IPS DF 4.7 (cell line): Measurements from ENCODE around the gene MRPL4.
"Not testable (repeated sequence)": the region's sequence is repeated elsewhere in the genome, so short reads cannot be mapped to it uniquely, and the experiment has no call there.

Source experiments
- DNase-seq: peaks from one replicate; pipeline ENCODE4 v3.0.0-alpha.2; 2013; ENCODE audit warnings: low spot score; ENCODE audit errors: extremely low read depth

MRPL4 gene

DNA sequence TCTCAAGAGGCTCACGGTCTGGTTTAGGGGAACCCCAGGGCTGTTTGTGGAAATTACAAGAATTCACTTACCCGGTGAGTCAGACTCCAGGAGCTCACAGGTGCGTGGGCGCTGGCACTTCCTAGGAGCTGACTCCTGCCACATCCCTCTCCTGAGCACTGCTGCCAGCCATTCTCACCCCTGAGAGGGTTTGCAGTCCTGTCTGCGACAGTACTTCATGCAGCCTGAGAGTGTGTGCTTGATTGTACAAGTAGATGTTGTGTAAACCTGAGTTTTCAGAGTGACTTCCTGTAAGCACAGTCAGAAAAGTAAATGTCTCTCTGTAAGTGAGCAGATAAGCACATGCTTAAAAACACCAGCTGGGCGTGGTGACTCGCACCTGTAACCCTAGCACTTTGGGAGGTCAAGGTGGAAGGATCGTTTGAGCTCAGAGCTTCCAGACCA, 8.1 kb downstream of the MRPL4 start:
- no peak for DNase-seq

DNA sequence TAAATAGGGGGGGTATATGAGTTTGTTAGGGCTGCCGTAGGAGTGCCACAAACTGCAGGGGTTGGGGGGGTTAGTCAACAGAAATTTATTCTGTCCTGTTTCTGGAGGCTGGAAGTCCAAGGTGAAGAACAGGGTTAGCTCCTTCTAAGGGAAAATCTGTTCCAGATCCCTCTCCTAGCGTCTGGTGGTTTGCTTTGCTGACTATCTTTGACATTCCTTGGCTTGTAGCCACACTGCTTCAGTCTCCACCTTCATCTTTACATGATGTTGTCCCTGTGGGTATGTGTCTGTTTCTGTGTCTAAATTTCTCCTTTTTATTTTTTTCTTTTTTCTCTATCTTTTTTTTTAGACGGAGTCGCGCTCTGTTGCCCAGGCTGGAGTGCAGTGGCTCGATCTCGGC, 10.8 kb downstream of the MRPL4 start:
- DNase-seq = no peak

DNA sequence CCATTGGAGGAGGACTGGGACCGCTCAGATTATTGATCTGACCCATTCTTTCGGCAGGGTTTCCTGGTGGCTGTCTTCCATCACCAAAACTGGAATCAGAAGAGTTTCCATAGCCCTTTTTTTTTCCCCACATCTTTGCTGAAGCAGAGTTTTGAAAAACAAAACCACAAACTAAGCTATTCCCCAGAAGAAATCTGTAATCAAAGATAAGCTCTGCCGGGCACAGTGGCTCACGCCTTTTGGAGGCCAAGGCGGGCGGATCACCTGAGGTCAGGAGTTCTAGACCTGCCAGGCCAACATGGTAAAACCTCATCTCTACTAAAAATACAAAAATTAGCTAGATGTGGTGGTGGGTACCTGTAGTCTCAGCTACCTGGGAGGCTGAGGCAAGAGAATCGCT, 14.7 kb downstream of the MRPL4 start:
- DNase-seq = no peak

DNA sequence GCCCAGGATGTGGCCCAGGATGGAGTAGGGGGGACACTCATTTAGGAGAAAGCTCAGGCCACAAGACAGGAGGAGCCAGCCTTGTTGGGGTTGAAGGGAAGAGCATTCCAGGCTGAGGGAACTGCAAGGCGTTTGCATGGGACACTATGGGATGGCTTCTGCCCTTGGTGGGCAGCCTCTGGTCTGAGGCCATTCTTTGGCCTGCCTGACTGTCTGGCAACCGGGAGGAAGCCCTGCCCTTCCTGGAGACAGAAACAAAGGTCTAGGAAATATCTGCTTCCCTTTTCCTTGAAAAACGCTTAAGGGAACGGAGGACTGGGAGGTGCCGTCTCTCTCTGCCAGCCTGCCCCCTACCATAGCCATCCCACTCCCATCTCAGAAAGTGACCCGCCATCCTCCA, 16.1 kb downstream of the MRPL4 start:
- DNase-seq = no peak

DNA sequence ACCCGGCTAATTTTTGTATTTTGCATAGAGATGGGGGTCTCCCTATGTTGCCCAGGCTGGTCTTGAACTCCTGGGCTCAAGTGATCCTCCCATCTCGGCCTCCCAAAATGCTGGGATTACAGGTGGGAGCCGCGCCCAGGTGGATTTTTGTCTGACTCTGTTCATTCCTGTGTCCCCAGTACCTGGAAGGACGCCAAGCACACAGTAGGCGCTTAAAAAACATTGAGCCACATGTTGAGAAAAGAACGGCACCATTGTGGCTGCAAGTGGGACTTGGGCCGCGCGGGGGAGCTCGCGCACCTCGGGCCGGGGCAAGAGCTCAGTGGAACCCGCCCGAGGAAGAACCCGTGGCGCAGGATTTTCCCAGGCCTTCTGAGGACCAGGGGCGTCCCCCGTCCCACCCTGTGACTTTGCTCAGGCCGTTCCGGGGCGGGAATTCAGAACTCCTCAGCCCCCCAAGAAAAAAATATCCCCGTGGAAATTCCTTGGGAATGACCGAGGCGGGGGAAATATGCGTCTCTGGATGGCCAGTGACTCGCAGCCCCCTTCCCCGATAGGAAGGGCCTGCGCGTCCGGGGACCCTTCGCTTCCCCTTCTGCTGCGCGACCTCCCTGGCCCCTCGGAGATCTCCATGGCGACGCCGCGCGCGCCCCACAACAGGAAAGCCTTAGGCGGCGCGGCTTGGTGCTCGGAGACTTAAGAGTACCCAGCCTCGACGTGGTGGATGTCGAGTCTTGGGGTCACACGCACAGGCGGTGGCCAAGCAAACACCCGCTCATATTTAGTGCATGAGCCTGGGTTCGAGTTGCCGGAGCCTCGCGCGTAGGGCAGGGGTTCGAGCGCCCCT, 17.5 kb downstream of the MRPL4 start:
- no peak for DNase-seq

DNA sequence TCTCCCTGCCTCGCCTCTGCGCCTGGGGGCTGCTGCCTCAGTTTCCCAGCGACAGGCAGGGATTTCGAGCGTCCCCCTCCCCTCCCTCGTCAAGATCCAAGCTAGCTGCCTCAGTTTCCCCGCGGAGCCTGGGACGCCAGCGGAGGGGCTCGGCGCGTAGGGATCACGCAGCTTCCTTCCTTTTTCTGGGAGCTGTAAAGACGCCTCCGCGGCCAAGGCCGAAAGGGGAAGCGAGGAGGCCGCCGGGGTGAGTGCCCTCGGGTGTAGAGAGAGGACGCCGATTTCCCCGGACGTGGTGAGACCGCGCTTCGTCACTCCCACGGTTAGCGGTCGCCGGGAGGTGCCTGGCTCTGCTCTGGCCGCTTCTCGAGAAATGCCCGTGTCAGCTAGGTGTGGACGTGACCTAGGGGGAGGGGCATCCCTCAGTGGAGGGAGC, 18.2 kb downstream of the MRPL4 start:
- DNase-seq = no peak

DNA sequence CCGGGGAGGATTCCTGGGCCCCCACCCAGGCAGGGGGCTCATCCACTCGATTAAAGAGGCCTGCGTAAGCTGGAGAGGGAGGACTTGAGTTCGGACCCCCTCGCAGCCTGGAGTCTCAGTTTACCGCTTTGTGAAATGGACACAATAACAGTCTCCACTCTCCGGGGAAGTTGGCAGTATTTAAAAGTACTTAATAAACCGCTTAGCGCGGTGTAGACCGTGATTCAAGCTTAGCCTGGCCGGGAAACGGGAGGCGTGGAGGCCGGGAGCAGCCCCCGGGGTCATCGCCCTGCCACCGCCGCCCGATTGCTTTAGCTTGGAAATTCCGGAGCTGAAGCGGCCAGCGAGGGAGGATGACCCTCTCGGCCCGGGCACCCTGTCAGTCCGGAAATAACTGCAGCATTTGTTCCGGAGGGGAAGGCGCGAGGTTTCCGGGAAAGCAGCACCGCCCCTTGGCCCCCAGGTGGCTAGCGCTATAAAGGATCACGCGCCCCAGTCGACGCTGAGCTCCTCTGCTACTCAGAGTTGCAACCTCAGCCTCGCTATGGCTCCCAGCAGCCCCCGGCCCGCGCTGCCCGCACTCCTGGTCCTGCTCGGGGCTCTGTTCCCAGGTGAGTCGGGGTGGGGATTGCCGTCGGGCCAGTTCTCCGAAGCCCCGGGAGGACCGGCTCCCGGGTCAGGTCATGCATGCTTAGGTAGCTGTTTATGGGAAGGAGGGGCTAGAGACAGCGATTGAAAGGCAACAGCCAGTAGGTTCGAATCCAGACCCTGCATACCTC, 18.8 kb downstream of the MRPL4 start, which contains the start of gene ICAM1:
TSS of gene ICAM1 (plus strand) at position 505 of the 779 bp plus-strand sequence. CDS start at position 545, 40 bp downstream.
- no peak for DNase-seq

DNA sequence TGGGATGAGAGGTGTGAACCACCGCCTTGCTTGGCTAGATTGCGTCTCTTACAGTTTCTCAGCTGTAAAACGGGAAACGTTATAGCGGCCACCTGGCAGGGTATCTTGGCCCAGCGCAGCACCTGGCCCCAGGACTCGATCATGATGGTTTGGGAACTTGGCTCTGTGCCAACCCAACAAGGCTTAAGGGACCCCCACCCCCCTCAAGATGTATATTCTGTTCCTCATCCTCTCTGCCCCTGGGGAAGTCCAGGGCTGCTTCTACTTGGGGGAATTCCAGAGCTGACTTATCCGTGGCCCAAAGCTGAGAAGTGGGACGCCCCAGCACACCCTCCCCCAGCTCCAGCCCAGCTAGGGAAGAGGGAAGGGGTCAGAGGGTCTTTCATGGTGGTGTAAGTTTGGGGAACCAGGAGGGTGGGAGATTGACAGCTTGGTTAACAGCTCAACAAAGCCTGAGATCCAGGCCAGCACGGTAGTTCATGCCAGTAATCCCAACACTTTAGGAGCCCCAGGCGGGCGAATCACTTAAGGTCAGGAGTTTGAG, 19.6 kb downstream of the MRPL4 start:
- no peak for DNase-seq

DNA sequence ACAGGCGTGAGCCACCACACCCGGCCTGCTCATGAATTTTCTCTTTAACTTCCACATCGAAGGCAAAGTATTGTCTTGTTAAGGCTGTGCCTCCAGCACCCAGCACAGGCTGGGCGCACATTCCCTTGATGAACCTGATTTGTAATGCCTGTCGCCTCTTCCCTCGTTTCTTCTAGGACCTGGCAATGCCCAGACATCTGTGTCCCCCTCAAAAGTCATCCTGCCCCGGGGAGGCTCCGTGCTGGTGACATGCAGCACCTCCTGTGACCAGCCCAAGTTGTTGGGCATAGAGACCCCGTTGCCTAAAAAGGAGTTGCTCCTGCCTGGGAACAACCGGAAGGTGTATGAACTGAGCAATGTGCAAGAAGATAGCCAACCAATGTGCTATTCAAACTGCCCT, 22.6 kb downstream of the MRPL4 start:
- DNase-seq = no peak

DNA sequence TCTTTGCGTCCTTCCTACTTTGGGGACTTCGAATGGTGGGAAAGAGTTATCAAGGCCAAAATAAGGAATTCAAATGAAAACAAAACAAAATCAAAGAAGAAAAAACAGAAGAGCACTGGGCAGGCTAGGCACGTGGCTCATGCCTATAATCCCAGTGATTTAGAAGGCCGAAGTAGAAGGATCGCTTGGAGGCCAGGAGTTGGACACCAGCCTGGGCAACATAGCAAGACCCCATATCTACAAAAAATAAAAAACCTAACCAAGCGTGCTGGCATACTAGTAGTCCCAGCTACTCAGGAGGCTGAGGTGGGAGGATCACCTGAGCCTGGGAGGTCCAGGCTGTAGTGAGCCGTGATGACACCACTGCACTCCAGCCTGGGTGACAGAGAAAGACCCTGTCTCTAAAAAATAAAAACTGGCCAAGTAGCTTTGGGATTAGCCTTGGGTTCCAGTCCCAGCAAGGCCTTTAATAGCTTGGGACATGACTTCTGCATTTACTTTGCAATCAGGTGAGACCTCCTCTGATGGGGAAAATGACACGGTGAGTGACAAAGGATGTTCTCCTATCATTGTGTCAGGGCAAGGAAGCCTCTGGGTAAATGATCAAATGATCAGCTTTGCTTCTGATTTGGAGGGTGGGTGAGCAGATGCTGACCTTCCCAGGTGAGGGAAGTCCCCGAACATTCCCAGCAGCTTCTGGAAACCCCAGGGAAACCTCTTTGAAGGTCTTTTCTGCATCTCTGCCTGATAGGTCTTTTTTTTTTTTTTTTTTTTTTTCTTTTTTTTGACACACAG, 26.0 kb downstream of the MRPL4 start:
- no peak for DNase-seq

DNA sequence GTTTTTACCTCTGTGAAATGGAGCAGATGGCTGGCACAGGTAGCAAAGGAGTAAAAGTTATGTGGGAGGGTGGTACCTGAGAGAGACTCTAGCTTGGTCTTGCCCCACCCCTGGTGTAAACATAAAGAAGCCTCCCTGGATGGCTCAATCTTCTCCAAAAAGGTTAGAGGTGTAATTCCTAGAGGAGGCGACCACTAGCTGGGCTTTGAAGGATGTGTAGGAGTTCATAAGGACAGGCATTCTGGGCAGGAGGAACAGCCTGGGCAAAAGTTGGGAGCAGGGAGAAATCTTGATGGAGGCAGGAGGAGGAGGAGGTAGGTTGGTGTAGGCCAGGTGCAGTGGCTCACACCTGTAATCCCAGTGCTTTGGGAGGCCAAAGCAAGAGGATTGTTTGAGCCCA, 26.9 kb downstream of the MRPL4 start:
- DNase-seq = no peak

DNA sequence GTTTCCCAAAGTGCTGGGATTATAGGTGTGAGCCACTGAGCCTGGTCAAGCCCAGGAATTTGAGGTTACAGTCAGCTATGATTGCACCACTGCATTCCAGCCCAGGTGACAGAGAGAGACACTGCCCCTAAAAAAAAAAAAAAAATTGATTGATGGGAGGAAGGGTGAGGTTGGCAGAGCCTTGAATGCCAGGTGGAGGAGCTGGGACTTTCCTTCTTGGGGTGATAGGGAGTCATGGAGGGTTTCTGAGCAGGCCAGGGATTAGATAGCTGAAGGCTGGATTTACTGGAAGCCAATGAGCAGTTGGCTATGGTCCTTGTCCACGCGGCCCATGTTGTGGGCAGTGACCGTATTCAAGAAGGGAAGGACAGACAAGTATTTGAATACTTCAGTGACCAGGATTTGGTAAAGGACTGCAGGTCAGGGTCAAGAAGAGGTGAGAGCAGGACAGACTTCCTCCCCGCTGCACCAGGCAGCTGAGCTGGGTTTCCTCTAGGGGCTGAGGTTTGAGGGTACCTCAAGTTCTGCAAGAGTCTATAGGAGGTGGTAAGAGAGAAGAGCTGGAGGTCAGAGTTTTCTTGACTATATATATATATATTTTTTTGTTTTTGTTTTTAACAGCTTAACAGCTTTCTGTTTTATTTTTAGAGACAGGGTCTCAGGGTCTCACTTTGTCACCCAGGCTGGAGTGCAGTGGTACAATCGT, 27.9 kb downstream of the MRPL4 start:
- no peak for DNase-seq

DNA sequence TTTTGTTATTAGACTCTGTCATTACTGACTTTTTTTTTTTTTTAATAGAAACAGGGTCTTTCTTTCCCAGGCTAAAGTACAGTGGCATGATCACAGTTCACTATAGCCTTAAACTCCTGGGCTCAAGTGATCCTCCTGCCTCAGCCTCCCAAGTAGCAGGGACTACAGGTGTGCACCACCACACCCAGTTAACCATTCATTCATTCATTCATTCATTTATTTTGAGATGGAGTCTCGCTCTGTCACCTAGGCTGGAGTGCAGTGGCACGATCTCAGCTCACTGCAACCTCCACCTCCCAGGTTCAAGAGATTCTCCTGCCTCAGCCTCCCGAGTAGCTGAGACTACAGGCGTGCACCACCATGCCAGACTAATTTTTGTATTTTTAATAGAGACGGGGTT, 30.0 kb downstream of the MRPL4 start:
- not testable (repeated sequence) for DNase-seq

DNA sequence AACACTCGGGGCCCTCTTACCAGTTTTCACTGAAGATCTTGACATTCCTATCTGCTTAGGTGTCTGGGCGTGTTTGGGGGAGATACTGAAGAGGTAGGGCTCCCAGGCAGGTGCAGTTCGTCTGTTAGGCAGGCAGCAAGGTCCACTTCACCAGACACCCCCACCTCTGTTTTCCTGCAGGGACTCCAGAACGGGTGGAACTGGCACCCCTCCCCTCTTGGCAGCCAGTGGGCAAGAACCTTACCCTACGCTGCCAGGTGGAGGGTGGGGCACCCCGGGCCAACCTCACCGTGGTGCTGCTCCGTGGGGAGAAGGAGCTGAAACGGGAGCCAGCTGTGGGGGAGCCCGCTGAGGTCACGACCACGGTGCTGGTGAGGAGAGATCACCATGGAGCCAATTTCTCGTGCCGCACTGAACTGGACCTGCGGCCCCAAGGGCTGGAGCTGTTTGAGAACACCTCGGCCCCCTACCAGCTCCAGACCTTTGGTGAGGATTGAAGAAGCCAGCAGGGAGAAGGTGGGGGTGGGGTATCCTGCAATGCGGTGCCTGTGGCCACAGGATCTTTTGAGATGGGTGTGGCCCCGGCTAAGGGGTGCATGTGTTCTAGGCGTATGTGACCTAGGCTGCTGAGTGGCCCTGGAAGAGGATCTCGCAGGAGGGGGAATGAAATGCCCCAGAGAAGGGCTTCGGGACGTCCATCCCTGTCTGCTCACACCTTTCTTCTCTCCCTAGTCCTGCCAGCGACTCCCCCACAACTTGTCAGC, 31.5 kb downstream of the MRPL4 start:
- DNase-seq = no peak

DNA sequence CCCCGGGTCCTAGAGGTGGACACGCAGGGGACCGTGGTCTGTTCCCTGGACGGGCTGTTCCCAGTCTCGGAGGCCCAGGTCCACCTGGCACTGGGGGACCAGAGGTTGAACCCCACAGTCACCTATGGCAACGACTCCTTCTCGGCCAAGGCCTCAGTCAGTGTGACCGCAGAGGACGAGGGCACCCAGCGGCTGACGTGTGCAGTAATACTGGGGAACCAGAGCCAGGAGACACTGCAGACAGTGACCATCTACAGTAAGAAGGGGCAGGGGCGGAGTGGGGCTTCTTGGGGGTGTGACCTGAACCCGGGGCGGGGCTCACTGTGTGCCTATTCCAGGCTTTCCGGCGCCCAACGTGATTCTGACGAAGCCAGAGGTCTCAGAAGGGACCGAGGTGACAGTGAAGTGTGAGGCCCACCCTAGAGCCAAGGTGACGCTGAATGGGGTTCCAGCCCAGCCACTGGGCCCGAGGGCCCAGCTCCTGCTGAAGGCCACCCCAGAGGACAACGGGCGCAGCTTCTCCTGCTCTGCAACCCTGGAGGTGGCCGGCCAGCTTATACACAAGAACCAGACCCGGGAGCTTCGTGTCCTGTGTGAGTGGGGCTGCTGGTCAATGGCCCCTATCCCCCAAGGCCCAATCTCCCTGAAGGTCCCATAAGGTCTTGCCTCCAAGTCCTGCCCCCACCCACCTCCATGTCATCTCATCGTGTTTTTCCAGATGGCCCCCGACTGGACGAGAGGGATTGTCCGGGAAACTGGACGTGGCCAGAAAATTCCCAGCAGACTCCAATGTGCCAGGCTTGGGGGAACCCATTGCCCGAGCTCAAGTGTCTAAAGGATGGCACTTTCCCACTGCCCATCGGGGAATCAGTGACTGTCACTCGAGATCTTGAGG, 32.3 kb downstream of the MRPL4 start:
- no peak for DNase-seq

DNA sequence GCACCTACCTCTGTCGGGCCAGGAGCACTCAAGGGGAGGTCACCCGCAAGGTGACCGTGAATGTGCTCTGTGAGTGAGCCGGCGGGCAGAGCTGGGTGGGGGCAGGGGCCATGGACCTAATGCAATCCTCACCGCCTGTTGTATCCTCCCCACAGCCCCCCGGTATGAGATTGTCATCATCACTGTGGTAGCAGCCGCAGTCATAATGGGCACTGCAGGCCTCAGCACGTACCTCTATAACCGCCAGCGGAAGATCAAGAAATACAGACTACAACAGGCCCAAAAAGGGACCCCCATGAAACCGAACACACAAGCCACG, 32.9 kb downstream of the MRPL4 start:
- no peak for DNase-seq

DNA sequence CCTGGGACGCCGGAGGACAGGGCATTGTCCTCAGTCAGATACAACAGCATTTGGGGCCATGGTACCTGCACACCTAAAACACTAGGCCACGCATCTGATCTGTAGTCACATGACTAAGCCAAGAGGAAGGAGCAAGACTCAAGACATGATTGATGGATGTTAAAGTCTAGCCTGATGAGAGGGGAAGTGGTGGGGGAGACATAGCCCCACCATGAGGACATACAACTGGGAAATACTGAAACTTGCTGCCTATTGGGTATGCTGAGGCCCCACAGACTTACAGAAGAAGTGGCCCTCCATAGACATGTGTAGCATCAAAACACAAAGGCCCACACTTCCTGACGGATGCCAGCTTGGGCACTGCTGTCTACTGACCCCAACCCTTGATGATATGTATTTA, 33.4 kb downstream of the MRPL4 start:
- no peak for DNase-seq

DNA sequence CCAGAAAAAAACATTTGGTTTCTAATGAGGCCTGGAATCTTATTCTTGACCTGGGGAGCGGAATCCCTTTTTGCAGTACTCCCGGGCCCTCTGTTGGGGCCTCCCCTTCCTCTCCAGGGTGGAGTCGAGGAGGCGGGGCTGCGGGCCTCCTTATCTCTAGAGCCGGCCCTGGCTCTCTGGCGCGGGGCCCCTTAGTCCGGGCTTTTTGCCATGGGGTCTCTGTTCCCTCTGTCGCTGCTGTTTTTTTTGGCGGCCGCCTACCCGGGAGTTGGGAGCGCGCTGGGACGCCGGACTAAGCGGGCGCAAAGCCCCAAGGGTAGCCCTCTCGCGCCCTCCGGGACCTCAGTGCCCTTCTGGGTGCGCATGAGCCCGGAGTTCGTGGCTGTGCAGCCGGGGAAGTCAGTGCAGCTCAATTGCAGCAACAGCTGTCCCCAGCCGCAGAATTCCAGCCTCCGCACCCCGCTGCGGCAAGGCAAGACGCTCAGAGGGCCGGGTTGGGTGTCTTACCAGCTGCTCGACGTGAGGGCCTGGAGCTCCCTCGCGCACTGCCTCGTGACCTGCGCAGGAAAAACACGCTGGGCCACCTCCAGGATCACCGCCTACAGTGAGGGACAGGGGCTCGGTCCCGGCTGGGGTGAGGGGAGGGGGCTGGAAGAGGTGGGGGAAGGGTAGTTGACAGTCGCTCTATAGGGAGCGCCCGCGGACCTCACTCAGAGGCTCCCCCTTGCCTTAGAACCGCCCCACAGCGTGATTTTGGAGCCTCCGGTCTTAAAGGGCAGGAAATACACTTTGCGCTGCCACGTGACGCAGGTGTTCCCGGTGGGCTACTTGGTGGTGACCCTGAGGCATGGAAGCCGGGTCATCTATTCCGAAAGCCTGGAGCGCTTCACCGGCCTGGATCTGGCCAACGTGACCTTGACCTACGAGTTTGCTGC, 35.1 kb downstream of the MRPL4 start, which contains the start of gene ICAM4:
TSS of gene ICAM4 (plus strand) at position 153 of the 935 bp plus-strand sequence. CDS start at position 211, 58 bp downstream.
- DNase-seq = no peak
